ENCODE measurements around the gene CDH12. TPM values are rescaled to one million over a fixed set of nuclear protein-coding genes. Genes with fewer than 3 reads are reported as not detected.

The CDH12 gene
- total RNA-seq, 1 experiment from 2014 or later: not detected

GRCh38 chr5:22734907-22735306 lies 118.2 kb downstream of the CDH12 start:
- WGBS (ENCODE audit: extremely low coverage, insufficient read length, low lambda C conversion rate): no CpG with 5 or more reads among the region's 2 CpGs
- Mint-ChIP-seq H3K4me3 (no peak overlapping the region), H3K9me3 (no peaks in the 10 kb centered on the region)

More at GRCh38 chr5:22734907-22735306, 118.2 kb downstream of the CDH12 start:
- no peak overlapping the region for H3K18ac ChIP-seq (ENCODE audit: insufficient read length, low read depth, low read length)
- H3K4me1 ChIP-seq (ENCODE audit: insufficient read depth, low read length): no peaks in the 10 kb centered on the region; the same call in 1 of the 2 replicates
- H3K27me3 ChIP-seq (ENCODE audit: insufficient read depth, low read length): no peaks in the 10 kb centered on the region
- H3K14ac ChIP-seq (ENCODE audit: insufficient read depth, low read length): no peak overlapping the region
- no peak overlapping the region for H2BK120ac ChIP-seq (ENCODE audit: low read depth, low read length, poor library complexity, severe bottlenecking)
- H3K79me1 ChIP-seq (ENCODE audit: insufficient read depth, low read depth, low read length, poor library complexity, severe bottlenecking): no peaks in the 10 kb centered on the region
- H3K9ac ChIP-seq (ENCODE audit: extremely low read depth, insufficient read length, low read length): no peak overlapping the region
- H3K4me2 ChIP-seq (ENCODE audit: insufficient read depth, insufficient read length, low read length): no peak overlapping the region
- no peak overlapping the region for H2BK5ac ChIP-seq (ENCODE audit: insufficient read length, low read length)
- no peaks in the 10 kb centered on the region for H3K9me3 ChIP-seq (ENCODE audit: control insufficient read depth, low read depth, low read length)
- H2AFZ ChIP-seq (ENCODE audit: low read length): no peak overlapping the region
- no peak overlapping the region for H4K5ac ChIP-seq (ENCODE audit: insufficient read length, low read depth, low read length)
- H3K4ac ChIP-seq (ENCODE audit: low read depth, low read length): no peak overlapping the region
- no peaks in the 10 kb centered on the region for H3K23me2 ChIP-seq (ENCODE audit: insufficient read length, low read depth, low read length, poor library complexity, severe bottlenecking)
- H3K56ac ChIP-seq (ENCODE audit: insufficient read length, low read depth, low read length): no peak overlapping the region
- no peak for TF ChIP-seq CTCF (conservative IDR thresholded peaks at IDR 0.05)
- no peak overlapping the region for H3T11ph ChIP-seq (ENCODE audit: low read length)
- no peaks in the 10 kb centered on the region for H4K20me1 ChIP-seq (ENCODE audit: control insufficient read depth, insufficient read depth, insufficient read length)
- DNase-seq: no peak
- no peak overlapping the region for H2BK20ac ChIP-seq (ENCODE audit: low read depth, low read length, poor library complexity, severe bottlenecking)
- H4K91ac ChIP-seq (ENCODE audit: insufficient read length, low read depth, low read length): no peak overlapping the region
- no peaks in the 10 kb centered on the region for H3K79me2 ChIP-seq (ENCODE audit: insufficient read depth, low read length)
- Mint-ChIP-seq H3K36me3 (ENCODE audit: insufficient read depth in 1 of 3, low read depth in 3 of 3) (no peaks in the 10 kb centered on the region), H3K4me1 (no peaks in the 10 kb centered on the region), H3K27me3 (ENCODE audit: low read depth) (no peaks in the 10 kb centered on the region), H3K27ac (no peak overlapping the region)
- no peak overlapping the region for H3K27ac ChIP-seq (ENCODE audit: insufficient read length, low read depth, low read length)
- no peak overlapping the region for H2BK15ac ChIP-seq (ENCODE audit: low read depth, low read length)
- no peak overlapping the region for H2BK12ac ChIP-seq (ENCODE audit: insufficient read length, low read depth, low read length)
- H2AK5ac ChIP-seq (ENCODE audit: insufficient read length, low read length): no peak overlapping the region
- H4K8ac ChIP-seq (replicated peaks; ENCODE audit: insufficient read length, low read depth, low read length): no peak overlapping the region
- H3K23ac ChIP-seq (ENCODE audit: insufficient read length, low read depth, low read length): no peak overlapping the region
